Left lung (tissue), 14 donors: ENCODE data around the gene NARS2. TPM values are rescaled to one million over a fixed set of nuclear protein-coding genes. Genes with fewer than 3 reads are reported as not detected.
A peak's percentile ranks its signal among the peaks of the same experiment; 100 is the strongest.

Source experiments
- ATAC-seq: fragments of 200-7000 bp; cut with Tn5 transposase; one replicate; pipeline ENCODE4 v1.9.1; 2020; ENCODE audit warnings: moderate library complexity
- DNase-seq, 4 donors: peaks; one replicate each; pipeline ENCODE4 v3.0.0-alpha.2; 2013 to 2020
- H3K27ac ChIP-seq, 2 donors: fragments of 200-600 bp; sonication (generic) in 1 of 2; one replicate each; pipeline versions ENCODE4 v1.5.0 to v1.8.0; 2020 to 2021
- H3K27me3 ChIP-seq, 2 donors: fragments of 200-600 bp; sonication (generic) in 1 of 2; one replicate each; pipeline versions ENCODE4 v1.5.0 to v1.8.0; 2020 to 2021
- H3K36me3 ChIP-seq, 2 donors: fragments of 200-600 bp; sonication (generic) in 1 of 2; one replicate each; pipeline versions ENCODE4 v1.5.0 to v1.8.0; 2020 to 2021
- H3K4me1 ChIP-seq, 2 donors: fragments of 200-600 bp; one replicate each; pipeline ENCODE4 v1.8.0; 2021
- H3K4me3 ChIP-seq, 2 donors: fragments of 200-600 bp; sonication (generic) in 1 of 2; one replicate each; pipeline versions ENCODE4 v1.5.0 to v1.8.0; 2020 to 2021; ENCODE audit warnings: mild to moderate bottlenecking in 1 of 2
- H3K9me3 ChIP-seq, 2 donors: fragments of 200-600 bp; sonication (generic) in 1 of 2; one replicate each; pipeline versions ENCODE4 v1.5.0 to v1.8.0; 2020 to 2021
- CTCF ChIP-seq, 2 donors: fragments of 200-600 bp; sonication (generic) in 1 of 2; IDR thresholded peaks; one replicate each; pipeline versions ENCODE4 v1.5.0 to v1.8.0; 2021; ENCODE audit warnings: antibody characterized with exemption in 2 of 2
- intact Hi-C, 2 donors: fragments of 100-400 bp; cut with DNase I; formaldehyde crosslinking; loops; one replicate each; pipeline versions ENCODE4 v1.11.2 to v1.14.2; 2022
- long read RNA-seq, 12 donors: library from polyadenylated mRNA in 2 of 12; unstranded in 2 of 12; transcript quantifications; one replicate each; pipeline ENCODE4 v2.0.0 and lab custom pipeline, GENCODE V29; 2019 to 2026
- polyA plus RNA-seq, 6 donors: library from polyadenylated mRNA; unstranded; fragments of 120-200 nt; gene quantifications; one replicate each; pipeline ENCODE4 v1.2.1, GENCODE V29; 2013; ENCODE audit not compliant: insufficient read length in 6 of 6
- total RNA-seq, 2 donors: library from RNA; stranded (reverse); fragmentation: NEBNext Ultra II Directional; extraction: Animal tissue kit (Norgen Biotek cat#: 25700); gene quantifications; one replicate each; pipeline ENCODE4 v1.2.1, GENCODE V29; 2021
- donor health status: DM: no; HTN: yes; CAD: no.
- donor health status: DM: no; HTN: no; CAD: no.

Gene NARS2
- total RNA-seq (10 to 100 TPM; 14.9 to 17.4 TPM), polyA plus RNA-seq (10 to 100 TPM; 23.5 to 35.5 (median 29.7) TPM)
- long read RNA-seq, donor 1, transcript NARS2-201 (14 exons, 2,519 nt) = major isoform, 7 of 8 reads
- long read RNA-seq, donor 1, partial matches to known transcripts = 0 of 8 reads
- long read RNA-seq, donor 1, other reads (novel, unspliced or antisense) = 0 of 8 reads
- long read RNA-seq, donor 2, partial matches to known transcripts = 0 of 4 reads
- long read RNA-seq, donor 2, other reads (novel, unspliced or antisense) = 0 of 4 reads
- long read RNA-seq, donor 3, transcript NARS2-201 (14 exons, 2,519 nt) = major isoform, 5 of 5 reads
- long read RNA-seq, donor 3, partial matches to known transcripts = 0 of 5 reads
- long read RNA-seq, donor 3, other reads (novel, unspliced or antisense) = 0 of 5 reads
- long read RNA-seq, donor 4, partial matches to known transcripts = 1 of 6 reads
- long read RNA-seq, donor 4, other reads (novel, unspliced or antisense) = 1 of 6 reads
- long read RNA-seq, donor 5, partial matches to known transcripts = 0 of 2 reads
- long read RNA-seq, donor 5, other reads (novel, unspliced or antisense) = 0 of 2 reads
- long read RNA-seq, donor 6, transcript NARS2-201 (14 exons, 2,519 nt) = major isoform, 7 of 7 reads
- long read RNA-seq, donor 6, partial matches to known transcripts = 0 of 7 reads
- long read RNA-seq, donor 6, other reads (novel, unspliced or antisense) = 0 of 7 reads
- long read RNA-seq, donor 7, transcript NARS2-201 (14 exons, 2,519 nt) = major isoform, 5 of 5 reads
- long read RNA-seq, donor 7, partial matches to known transcripts = 0 of 5 reads
- long read RNA-seq, donor 7, other reads (novel, unspliced or antisense) = 0 of 5 reads
- long read RNA-seq, donor 8, partial matches to known transcripts = 0 of 3 reads
- long read RNA-seq, donor 8, other reads (novel, unspliced or antisense) = 0 of 3 reads
- long read RNA-seq, donor 9 = 0 reads
- long read RNA-seq, donor 10, partial matches to known transcripts = 0 of 4 reads
- long read RNA-seq, donor 10, other reads (novel, unspliced or antisense) = 3 of 4 reads
- long read RNA-seq, donor 11, partial matches to known transcripts = 0 of 3 reads
- long read RNA-seq, donor 11, other reads (novel, unspliced or antisense) = 0 of 3 reads
- long read RNA-seq, donor 12, partial matches to known transcripts = 0 of 2 reads
- long read RNA-seq, donor 12, other reads (novel, unspliced or antisense) = 0 of 2 reads

- intact Hi-C loops = no loop called here
- Histone ChIP-seq H3K9me3 (no peaks in the 10 kb centered on the region), H3K4me3 (peak within 1 kb of the TSS; percentile 69 to 78), H3K27ac (peak within 1 kb of the TSS; percentile 82 to 91), H3K4me1 (peaks cover 7 to 25% of the 10 kb centered on the region in 2 donors), H3K36me3 (peaks cover 0 to 15% of the 10 kb centered on the region in 2 donors), H3K27me3 (no peaks in the 10 kb centered on the region)
- ATAC-seq = peak; percentile 98
- DNase-seq = peak; percentile 98 to 99 (median 98)
- no peak for TF ChIP-seq CTCF (IDR thresholded peaks at IDR 0.05)
Measured at GRCh38 chr11:78574386-78575381, at the start of gene NARS2. Gene NARS2 (minus strand): TSS chr11:78574864. CDS start chr11:78574488, 376 bp downstream.

GRCh38 chr11:78622666-78623065, 48.0 kb upstream of the NARS2 start:
- TF ChIP-seq CTCF (IDR thresholded peaks at IDR 0.05) = no peak
- H3K9me3 ChIP-seq = peaks cover 0 to 21% of the 10 kb centered on the region in 2 donors
- ATAC-seq (no peak), DNase-seq (no peak)
- no peak overlapping the region for H3K27ac ChIP-seq
- H3K27me3 ChIP-seq = no peaks in the 10 kb centered on the region
- no peak overlapping the region for H3K4me3 ChIP-seq
- intact Hi-C loops = no loop called here
- H3K4me1 ChIP-seq = no peaks in the 10 kb centered on the region
- H3K36me3 ChIP-seq = no peaks in the 10 kb centered on the region

- H3K9me3 ChIP-seq = peaks cover 0 to 21% of the 10 kb centered on the region in 2 donors
- ATAC-seq (no peak), DNase-seq (no peak)
- intact Hi-C loops = no loop called here
- H3K4me1 ChIP-seq = no peaks in the 10 kb centered on the region
- no peaks in the 10 kb centered on the region for H3K36me3 ChIP-seq
- no peak for TF ChIP-seq CTCF (IDR thresholded peaks at IDR 0.05)
- H3K4me3 ChIP-seq = no peak overlapping the region
- no peak overlapping the region for H3K27ac ChIP-seq
- no peaks in the 10 kb centered on the region for H3K27me3 ChIP-seq
Measured at GRCh38 chr11:78620159-78620558, 45.5 kb upstream of the NARS2 start.

- DNase-seq = no peak
- Histone ChIP-seq H3K36me3 (no peaks in the 10 kb centered on the region), H3K9me3 (peaks cover 0 to 21% of the 10 kb centered on the region in 2 donors), H3K4me1 (no peaks in the 10 kb centered on the region), H3K4me3 (no peak overlapping the region), H3K27me3 (no peaks in the 10 kb centered on the region), H3K27ac (no peak overlapping the region)
- intact Hi-C loops = no loop called here
- no peak for TF ChIP-seq CTCF (IDR thresholded peaks at IDR 0.05)
- no peak for ATAC-seq
Measured at GRCh38 chr11:78615724-78616123, 41.1 kb upstream of the NARS2 start.
